Thoracic aorta (tissue), 2 donors: ENCODE measurements around the gene IRF8. TPM values are rescaled to one million over a fixed set of nuclear protein-coding genes. Genes with fewer than 3 reads are reported as not detected.
"Not testable (repeated sequence)": the region's sequence is repeated elsewhere in the genome, so short reads cannot be mapped to it uniquely, and the experiment has no call there.

Experiments used
- ATAC-seq: fragments of 150-250 bp; one replicate; pipeline ENCODE4 v1.8.0; 2017; ENCODE audit warnings: low read depth; ENCODE audit not compliant: insufficient number of reproducible peaks, low FRiP score
- DNase-seq: peaks from one replicate; pipeline ENCODE4 v3.0.0-alpha.2; 2020; ENCODE audit warnings: low spot score
- H3K27ac ChIP-seq, 2 donors: fragments of 200-600 bp; sonication (generic); 1 replicate in 1 of 2; 2 replicates in 1 of 2; pipeline ENCODE4 v1.5.1; 2016; ENCODE audit warnings: mild to moderate bottlenecking in 2 of 2, moderate library complexity in 2 of 2
- H3K27me3 ChIP-seq: fragments of 200-600 bp; sonication (generic); replicated peaks from 2 replicates; pipeline ENCODE4 v1.6.0; 2016; ENCODE audit warnings: mild to moderate bottlenecking; ENCODE audit not compliant: insufficient read depth
- H3K36me3 ChIP-seq: fragments of 200-600 bp; sonication (generic); one replicate; pipeline ENCODE4 v1.5.1; 2016
- H3K4me1 ChIP-seq, 2 donors: fragments of 200-600 bp; sonication (generic); 1 replicate in 1 of 2; 2 replicates in 1 of 2; pipeline versions ENCODE4 v1.5.1 to v1.6.0; 2016; ENCODE audit warnings: low read depth in 2 of 2, mild to moderate bottlenecking in 1 of 2; ENCODE audit not compliant: control insufficient read depth in 1 of 2
- H3K4me3 ChIP-seq: fragments of 200-600 bp; sonication (generic); 2 replicates; pipeline ENCODE4 v1.5.1; 2016; ENCODE audit warnings: mild to moderate bottlenecking
- H3K9me3 ChIP-seq: fragments of 200-600 bp; sonication (generic); 2 replicates; pipeline ENCODE4 v1.5.1; 2016
- total RNA-seq, 2 donors: library from RNA; depleted of rRNA; stranded (reverse); fragments of >200 nt; gene quantifications; one replicate each; pipeline versions ENCODE4 v1.1.0 to v1.2.3, GENCODE V29; 2016
- TF ChIP-seq, protein P1 (sequence below): fragments of 200-600 bp; sonication (generic); IDR thresholded peaks from one replicate; pipeline ENCODE4 v1.5.1; 2019; ENCODE audit warnings: antibody characterized with exemption

IRF8 gene
- total RNA-seq, 2 donors from 2014 or later: 27.0 to 28.8 TPM

GRCh38 chr16:85853547-85854545 lies 45.1 kb upstream of the IRF8 start:
- no peak for ATAC-seq
- H3K27ac ChIP-seq: no peak overlapping the region

DNA sequence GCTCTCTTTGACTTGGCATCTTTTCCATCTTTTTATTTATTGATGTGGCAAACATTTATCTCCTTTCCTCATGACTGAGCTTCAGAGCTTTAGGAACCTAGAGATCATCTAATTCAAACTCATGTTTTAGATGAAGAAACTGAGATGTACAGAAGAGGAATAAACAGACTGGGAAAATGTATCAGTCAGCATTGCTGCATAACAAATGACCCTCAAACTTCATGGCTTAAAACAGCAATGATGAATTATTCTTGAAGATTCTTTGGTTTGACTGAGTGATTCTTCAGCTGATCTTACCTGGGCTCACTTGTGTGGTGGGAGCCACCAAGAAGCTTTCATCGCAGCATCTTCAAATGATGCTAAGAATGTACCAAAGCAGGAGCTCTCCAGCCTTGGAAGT lies 44.0 kb upstream of the IRF8 start:
- DNase-seq: no peak
- Histone ChIP-seq H3K27me3 (no peaks in the 10 kb centered on the region), H3K4me3 (no peak overlapping the region), H3K9me3 (no peaks in the 10 kb centered on the region), H3K27ac (no peak overlapping the region), H3K36me3 (no peaks in the 10 kb centered on the region), H3K4me1 (no peaks in the 10 kb centered on the region)
- no peak for ATAC-seq
- TF ChIP-seq, protein P1, sequence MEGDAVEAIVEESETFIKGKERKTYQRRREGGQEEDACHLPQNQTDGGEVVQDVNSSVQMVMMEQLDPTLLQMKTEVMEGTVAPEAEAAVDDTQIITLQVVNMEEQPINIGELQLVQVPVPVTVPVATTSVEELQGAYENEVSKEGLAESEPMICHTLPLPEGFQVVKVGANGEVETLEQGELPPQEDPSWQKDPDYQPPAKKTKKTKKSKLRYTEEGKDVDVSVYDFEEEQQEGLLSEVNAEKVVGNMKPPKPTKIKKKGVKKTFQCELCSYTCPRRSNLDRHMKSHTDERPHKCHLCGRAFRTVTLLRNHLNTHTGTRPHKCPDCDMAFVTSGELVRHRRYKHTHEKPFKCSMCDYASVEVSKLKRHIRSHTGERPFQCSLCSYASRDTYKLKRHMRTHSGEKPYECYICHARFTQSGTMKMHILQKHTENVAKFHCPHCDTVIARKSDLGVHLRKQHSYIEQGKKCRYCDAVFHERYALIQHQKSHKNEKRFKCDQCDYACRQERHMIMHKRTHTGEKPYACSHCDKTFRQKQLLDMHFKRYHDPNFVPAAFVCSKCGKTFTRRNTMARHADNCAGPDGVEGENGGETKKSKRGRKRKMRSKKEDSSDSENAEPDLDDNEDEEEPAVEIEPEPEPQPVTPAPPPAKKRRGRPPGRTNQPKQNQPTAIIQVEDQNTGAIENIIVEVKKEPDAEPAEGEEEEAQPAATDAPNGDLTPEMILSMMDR: no peak

More at GRCh38 chr16:85853547-85854545, 45.1 kb upstream of the IRF8 start:
- H3K4me3 ChIP-seq: no peak overlapping the region
- H3K9me3 ChIP-seq: no peaks in the 10 kb centered on the region
- no peaks in the 10 kb centered on the region for H3K4me1 ChIP-seq
- TF ChIP-seq, protein P1: no peak
- no peaks in the 10 kb centered on the region for H3K36me3 ChIP-seq
- no peaks in the 10 kb centered on the region for H3K27me3 ChIP-seq
- DNase-seq: no peak

DNA sequence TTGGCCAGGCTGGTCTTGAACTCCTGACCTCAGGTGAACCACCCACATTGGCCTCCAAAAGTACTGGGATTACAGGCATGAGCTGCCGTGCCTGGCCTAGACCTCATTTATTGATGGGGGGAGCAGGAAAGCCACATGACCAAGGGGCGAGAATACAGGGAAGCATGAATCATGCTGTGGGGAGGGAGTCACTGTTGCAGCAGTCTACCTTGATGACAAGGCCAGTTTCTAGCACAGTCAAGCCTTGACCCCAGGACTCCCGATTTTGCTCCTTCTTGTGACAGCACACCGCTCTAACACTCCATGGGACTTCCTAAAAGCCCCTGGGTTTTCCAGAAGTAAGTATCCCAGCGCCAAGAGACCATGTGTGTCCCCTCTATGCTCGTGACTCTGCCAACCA lies 42.9 kb upstream of the IRF8 start:
- no peaks in the 10 kb centered on the region for H3K27me3 ChIP-seq
- no peak for ATAC-seq
- H3K36me3 ChIP-seq: no peaks in the 10 kb centered on the region
- H3K27ac ChIP-seq: no peak overlapping the region
- TF ChIP-seq, protein P1: no peak
- H3K9me3 ChIP-seq: no peaks in the 10 kb centered on the region
- no peak overlapping the region for H3K4me3 ChIP-seq
- no peak for DNase-seq
- H3K4me1 ChIP-seq: no peaks in the 10 kb centered on the region

GRCh38 chr16:85856585-85856984 lies 42.4 kb upstream of the IRF8 start:
- H3K4me3 ChIP-seq: no peak overlapping the region
- no peak for DNase-seq
- TF ChIP-seq, protein P1: no peak

DNA sequence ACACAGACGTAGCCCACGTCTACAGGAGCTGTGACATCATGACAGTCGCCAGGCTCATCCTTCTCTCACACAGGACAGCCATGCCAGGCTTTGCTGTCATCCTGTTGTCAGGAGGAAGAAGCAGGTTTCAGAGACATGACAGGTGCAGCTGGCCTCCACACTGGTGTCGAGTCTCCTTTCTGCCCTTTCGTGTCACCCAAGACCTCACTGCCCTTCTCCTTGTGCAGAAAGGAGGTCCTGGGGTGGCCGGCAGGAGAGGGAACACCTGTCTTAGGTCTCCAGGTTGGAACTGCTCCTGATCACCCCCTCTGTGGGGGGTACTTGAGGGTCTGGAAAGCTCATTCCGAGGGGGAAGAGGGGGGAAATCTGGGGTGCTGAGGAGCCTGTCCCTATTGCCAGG lies 41.6 kb upstream of the IRF8 start:
- DNase-seq: no peak
- Histone ChIP-seq H3K4me3 (no peak overlapping the region), H3K4me1 (no peaks in the 10 kb centered on the region), H3K36me3 (no peaks in the 10 kb centered on the region), H3K27me3 (no peaks in the 10 kb centered on the region), H3K27ac (no peak overlapping the region), H3K9me3 (no peaks in the 10 kb centered on the region)
- TF ChIP-seq, protein P1: no peak
- no peak for ATAC-seq

More at GRCh38 chr16:85856585-85856984, 42.4 kb upstream of the IRF8 start:
- Histone ChIP-seq H3K27me3 (no peaks in the 10 kb centered on the region), H3K9me3 (no peaks in the 10 kb centered on the region), H3K4me1 (no peaks in the 10 kb centered on the region), H3K27ac (no peak overlapping the region), H3K36me3 (no peaks in the 10 kb centered on the region)
- no peak for ATAC-seq

- not testable (repeated sequence) for H3K27me3 ChIP-seq, ATAC-seq, H3K4me3 ChIP-seq, H3K27ac ChIP-seq, H3K9me3 ChIP-seq, H3K4me1 ChIP-seq, DNase-seq, H3K36me3 ChIP-seq
Measured at GRCh38 chr16:85858571-85858970, 40.4 kb upstream of the IRF8 start.
